Measurements from ENCODE around the gene JDP2. TPM values are rescaled to one million over a fixed set of nuclear protein-coding genes. Genes with fewer than 3 reads are reported as not detected.

Gene JDP2
- total RNA-seq, 1 donor from 2014 or later: 59.2 TPM

GRCh38 chr14:75429562-75429961 lies 1.7 kb downstream of the JDP2 start:
- no peaks in the 10 kb centered on the region for H3K9me3 ChIP-seq
- intact Hi-C loops (cut with DNase I): no loop called here
- peak overlapping the region; percentile 69 for H3K4me3 ChIP-seq
- ATAC-seq (no peak), DNase-seq (no peak)
- peaks cover 27% of the 10 kb centered on the region for H3K36me3 ChIP-seq
- peak overlapping the region; percentile 83 for H3K27ac ChIP-seq
- H3K4me1 ChIP-seq: peaks cover 50% of the 10 kb centered on the region
- TF ChIP-seq CTCF (IDR thresholded peaks at IDR 0.05): no peak
- H3K27me3 ChIP-seq (ENCODE audit: low read depth): no peaks in the 10 kb centered on the region

- TF ChIP-seq CTCF (IDR thresholded peaks at IDR 0.05): no peak
- Histone ChIP-seq H3K27ac (no peak overlapping the region), H3K9me3 (no peaks in the 10 kb centered on the region), H3K4me1 (peaks cover 56% of the 10 kb centered on the region), H3K4me3 (peak overlapping the region; percentile 69), H3K36me3 (peaks cover 33% of the 10 kb centered on the region), H3K27me3 (ENCODE audit: low read depth) (no peaks in the 10 kb centered on the region)
- intact Hi-C loops (cut with DNase I): no loop called here
- DNase-seq (peak; percentile 60), ATAC-seq (no peak)
These were observed 2.3 kb downstream of the JDP2 start for GRCh38 chr14:75430116-75430515.

- no peak for TF ChIP-seq CTCF (IDR thresholded peaks at IDR 0.05)
- intact Hi-C loops (cut with DNase I): no loop called here
- H3K27me3 ChIP-seq (ENCODE audit: low read depth): no peaks in the 10 kb centered on the region
- DNase-seq (no peak), ATAC-seq (no peak)
- H3K27ac ChIP-seq: no peak overlapping the region
- peaks cover 37% of the 10 kb centered on the region for H3K36me3 ChIP-seq
- H3K4me3 ChIP-seq: peak overlapping the region; percentile 69
- no peaks in the 10 kb centered on the region for H3K9me3 ChIP-seq
- H3K4me1 ChIP-seq: peaks cover 60% of the 10 kb centered on the region
These were observed 2.7 kb downstream of the JDP2 start for GRCh38 chr14:75430526-75430925.

- no peak overlapping the region for H3K27ac ChIP-seq
- intact Hi-C loops (cut with DNase I): no loop called here
- peaks cover 41% of the 10 kb centered on the region for H3K36me3 ChIP-seq
- H3K27me3 ChIP-seq (ENCODE audit: low read depth): no peaks in the 10 kb centered on the region
- ATAC-seq (no peak), DNase-seq (no peak)
- H3K4me3 ChIP-seq: peak overlapping the region; percentile 69
- peaks cover 65% of the 10 kb centered on the region for H3K4me1 ChIP-seq
- TF ChIP-seq CTCF (IDR thresholded peaks at IDR 0.05): no peak
- no peaks in the 10 kb centered on the region for H3K9me3 ChIP-seq
These were observed 3.2 kb downstream of the JDP2 start for GRCh38 chr14:75430976-75431375.

GRCh38 chr14:75431827-75432226 lies 4.0 kb downstream of the JDP2 start:
- Histone ChIP-seq H3K36me3 (peaks cover 50% of the 10 kb centered on the region), H3K4me3 (no peak overlapping the region), H3K4me1 (peaks cover 73% of the 10 kb centered on the region), H3K27me3 (ENCODE audit: low read depth) (no peaks in the 10 kb centered on the region), H3K27ac (no peak overlapping the region), H3K9me3 (no peaks in the 10 kb centered on the region)
- intact Hi-C loops (cut with DNase I): no loop called here
- no peak for TF ChIP-seq CTCF (IDR thresholded peaks at IDR 0.05)
- DNase-seq (no peak), ATAC-seq (no peak)

- Histone ChIP-seq H3K4me3 (no peak overlapping the region), H3K27ac (no peak overlapping the region), H3K9me3 (no peaks in the 10 kb centered on the region), H3K36me3 (peaks cover 56% of the 10 kb centered on the region), H3K4me1 (peaks cover 75% of the 10 kb centered on the region), H3K27me3 (ENCODE audit: low read depth) (no peaks in the 10 kb centered on the region)
- ATAC-seq (no peak), DNase-seq (no peak)
- intact Hi-C loops (cut with DNase I): no loop called here
- TF ChIP-seq CTCF (IDR thresholded peaks at IDR 0.05): no peak
These were observed 4.6 kb downstream of the JDP2 start for GRCh38 chr14:75432411-75432810.

Data from lower lobe of right lung (tissue), 2 donors.